BJ (cell line): Measurements from ENCODE around the gene NHERF1. TPM values are rescaled to one million over a fixed set of nuclear protein-coding genes. Genes with fewer than 3 reads are reported as not detected.

Source experiments
- CTCF ChIA-PET: fragments of 350-600 bp; formaldehyde crosslinking; extraction: SDS; loops from one replicate; lab custom pipeline; 2021; ENCODE audit warnings: antibody characterized with exemption, inconsistent platforms; lab: Yijun Ruan, JAX
- POLR2A ChIA-PET: fragments of 300-600 bp; sonication (Branson Sonifier 250); formaldehyde crosslinking; extraction: SDS; loops from one replicate; lab custom pipeline; 2021; ENCODE audit warnings: antibody characterized with exemption; lab: Charles Lee
- DNase-seq: peaks from one replicate; pipeline ENCODE4 v3.0.0-alpha.2; 2011; ENCODE audit warnings: low read depth
- H3K27me3 ChIP-seq: 2 replicates; pipeline ENCODE4 v1.6.0; 2011; ENCODE audit warnings: low read length; ENCODE audit not compliant: control insufficient read depth, insufficient read depth
- H3K36me3 ChIP-seq: 2 replicates; pipeline ENCODE4 v1.5.1; 2011; ENCODE audit warnings: low read length; ENCODE audit not compliant: control insufficient read depth, insufficient read depth
- H3K4me3 ChIP-seq: 2 replicates; pipeline ENCODE4 v1.5.1; 2011; ENCODE audit warnings: low read depth, mild to moderate bottlenecking, control low read depth, low read length
- CTCF ChIP-seq: IDR thresholded peaks from 2 replicates; pipeline ENCODE4 v1.5.1; 2011; ENCODE audit warnings: low read depth, mild to moderate bottlenecking, control low read depth, inconsistent platforms, low read length, moderate library complexity; ENCODE audit not compliant: insufficient read depth
- polyA plus RNA-seq: library from polyadenylated mRNA; depleted of rRNA; stranded (reverse); fragments of >200 nt; gene quantifications from 2 replicates; pipeline ENCODE4 v1.2.3, GENCODE V29; 2011

NHERF1 gene
- polyA plus RNA-seq, 1 experiment = 16.3 TPM

- H3K36me3 ChIP-seq = peaks cover 14% of the 10 kb centered on the region
Measured at GRCh38 chr17:74796211-74796610, 47.8 kb downstream of the NHERF1 start.

GRCh38 chr17:74796866-74797265 lies 48.4 kb downstream of the NHERF1 start:
- CTCF ChIA-PET = interaction anchor here (1.4 to 9.3 kb wide), 4 partner anchors 15 to 67 kb away, joined by 3 to 297 read pairs (median 6); partner anchors contain the start of gene GRIN2C
- POLR2A ChIA-PET = no interaction called here

More at GRCh38 chr17:74796211-74796610, 47.8 kb downstream of the NHERF1 start:
- no peak overlapping the region for H3K4me3 ChIP-seq
- ChIA-PET POLR2A (no interaction called here), CTCF (interaction anchor here (1.4 to 9.3 kb wide), 2 partner anchors 16 to 68 kb away, joined by 3 to 297 read pairs; partner anchors contain the start of gene GRIN2C)
- TF ChIP-seq CTCF = no peak
- DNase-seq = no peak
- H3K27me3 ChIP-seq = no peaks in the 10 kb centered on the region

GRCh38 chr17:74797824-74798223 lies 49.4 kb downstream of the NHERF1 start:
- no peak for DNase-seq
- CTCF ChIA-PET = interaction anchor here (0.8 to 2.2 kb wide), 4 partner anchors 45 to 64 kb away, joined by 3 to 7 read pairs (median 5); partner anchors contain the start of gene GRIN2C
- no peak for TF ChIP-seq CTCF
- H3K4me3 ChIP-seq = no peak overlapping the region
- peaks cover 19% of the 10 kb centered on the region for H3K36me3 ChIP-seq
- H3K27me3 ChIP-seq = no peaks in the 10 kb centered on the region
- POLR2A ChIA-PET = no interaction called here

More at GRCh38 chr17:74796866-74797265, 48.4 kb downstream of the NHERF1 start:
- Histone ChIP-seq H3K36me3 (peaks cover 16% of the 10 kb centered on the region), H3K27me3 (no peaks in the 10 kb centered on the region), H3K4me3 (no peak overlapping the region)
- DNase-seq = no peak
- TF ChIP-seq CTCF = no peak

- Histone ChIP-seq H3K4me3 (no peak overlapping the region), H3K27me3 (no peaks in the 10 kb centered on the region), H3K36me3 (peaks cover 17% of the 10 kb centered on the region)
- ChIA-PET CTCF (interaction anchor here (0.8 to 2.2 kb wide), 4 partner anchors 44 to 64 kb away, joined by 3 to 7 read pairs (median 5); partner anchors contain the start of gene GRIN2C), POLR2A (interaction anchor here (0.6 kb wide), 1 partner anchor 1246 kb away, joined by 3 read pairs; no protein-coding TSS in a partner anchor)
- TF ChIP-seq CTCF = no peak
- peak; percentile 21 for DNase-seq
Measured at GRCh38 chr17:74798239-74798707, 49.8 kb downstream of the NHERF1 start.

- POLR2A ChIA-PET = no interaction called here
Measured at GRCh38 chr17:74799097-74799496, 50.7 kb downstream of the NHERF1 start.

More at GRCh38 chr17:74799097-74799496, 50.7 kb downstream of the NHERF1 start:
- no peak for DNase-seq
- TF ChIP-seq CTCF = no peak
- Histone ChIP-seq H3K4me3 (no peak overlapping the region), H3K27me3 (no peaks in the 10 kb centered on the region), H3K36me3 (peaks cover 19% of the 10 kb centered on the region)
- CTCF ChIA-PET = interaction anchor here (0.5 to 2.2 kb wide), 4 partner anchors 8 to 164 kb away, joined by 3 to 7 read pairs (median 3); partner anchors contain the start of gene GRIN2C
